H9 (cell line): ENCODE data around the gene SRRM3. TPM values are rescaled to one million over a fixed set of nuclear protein-coding genes. Genes with fewer than 3 reads are reported as not detected.

Experiments used
- DNase-seq: peaks from one replicate; pipeline ENCODE4 v3.0.0-alpha.2; 2017
- H2AFZ ChIP-seq: one replicate; pipeline ENCODE4 v1.6.1; 2013; ENCODE audit warnings: mild to moderate bottlenecking, low read length, control low read depth, moderate library complexity
- H2AK5ac ChIP-seq: 2 replicates; pipeline ENCODE4 v1.6.1; 2013; ENCODE audit warnings: low read length, control low read depth, mixed read lengths; ENCODE audit not compliant: insufficient read length
- H2BK120ac ChIP-seq: one replicate; pipeline ENCODE4 v1.6.1; 2013; ENCODE audit warnings: low read depth, mild to moderate bottlenecking, low read length, control low read depth, inconsistent platforms; ENCODE audit not compliant: poor library complexity, severe bottlenecking
- H2BK12ac ChIP-seq: 2 replicates; pipeline ENCODE4 v1.6.1; 2013; ENCODE audit warnings: low read length, control low read depth, mixed read lengths, low read depth; ENCODE audit not compliant: insufficient read length
- H2BK15ac ChIP-seq: 2 replicates; pipeline ENCODE4 v1.6.1; 2013; ENCODE audit warnings: low read depth, low read length, control low read depth
- H2BK20ac ChIP-seq: one replicate; pipeline ENCODE4 v1.6.1; 2013; ENCODE audit warnings: low read depth, mild to moderate bottlenecking, low read length, control low read depth, inconsistent platforms; ENCODE audit not compliant: poor library complexity, severe bottlenecking
- H2BK5ac ChIP-seq: 2 replicates; pipeline ENCODE4 v1.6.1; 2013; ENCODE audit warnings: low read length, control low read depth, mixed read lengths; ENCODE audit not compliant: insufficient read length
- H3K14ac ChIP-seq: 2 replicates; pipeline ENCODE4 v1.6.1; 2013; ENCODE audit warnings: low read length, control low read depth; ENCODE audit not compliant: insufficient read depth
- H3K18ac ChIP-seq: 2 replicates; pipeline ENCODE4 v1.6.1; 2013; ENCODE audit warnings: low read depth, mild to moderate bottlenecking, mixed read lengths, low read length, control low read depth; ENCODE audit not compliant: insufficient read length
- H3K23ac ChIP-seq: 2 replicates; pipeline ENCODE4 v1.6.1; 2013; ENCODE audit warnings: low read length, control low read depth, mixed read lengths, low read depth; ENCODE audit not compliant: insufficient read length
- H3K23me2 ChIP-seq: 2 replicates; pipeline ENCODE4 v1.6.1; 2013; ENCODE audit warnings: low read depth, mild to moderate bottlenecking, mixed read lengths, low read length, control low read depth; ENCODE audit not compliant: insufficient read length, poor library complexity, severe bottlenecking
- H3K27ac ChIP-seq: 2 replicates; pipeline ENCODE4 v1.5.1; 2013; ENCODE audit warnings: low read length, control low read depth, mixed read lengths, low read depth; ENCODE audit not compliant: insufficient read length
- H3K27me3 ChIP-seq: 2 replicates; pipeline ENCODE4 v1.6.1; 2013; ENCODE audit warnings: low read length, control low read depth, inconsistent platforms; ENCODE audit not compliant: insufficient read depth
- H3K4ac ChIP-seq: 2 replicates; pipeline ENCODE4 v1.6.1; 2013; ENCODE audit warnings: low read depth, mild to moderate bottlenecking, control low read depth, inconsistent platforms, low read length, moderate library complexity
- H3K4me1 ChIP-seq: 2 replicates; pipeline ENCODE4 v1.6.1; 2013; ENCODE audit warnings: low read length, control low read depth, inconsistent platforms; ENCODE audit not compliant: insufficient read depth
- H3K4me2 ChIP-seq: 2 replicates; pipeline ENCODE4 v1.6.1; 2013; ENCODE audit warnings: low read length, control low read depth, mixed read lengths; ENCODE audit not compliant: insufficient read length, insufficient read depth
- H3K56ac ChIP-seq: 2 replicates; pipeline ENCODE4 v1.6.1; 2013; ENCODE audit warnings: low read depth, mild to moderate bottlenecking, mixed read lengths, low read length, control low read depth; ENCODE audit not compliant: insufficient read length
- H3K79me1 ChIP-seq: 2 replicates; pipeline ENCODE4 v1.6.1; 2013; ENCODE audit warnings: low read depth, mild to moderate bottlenecking, moderate library complexity, low read length, control low read depth, inconsistent platforms; ENCODE audit not compliant: insufficient read depth, poor library complexity, severe bottlenecking
- H3K79me2 ChIP-seq: 2 replicates; pipeline ENCODE4 v1.6.1; 2013; ENCODE audit warnings: low read length, control low read depth, inconsistent platforms; ENCODE audit not compliant: insufficient read depth
- H3K9ac ChIP-seq: 2 replicates; pipeline ENCODE4 v1.6.1; 2013; ENCODE audit warnings: low read length, control low read depth, mixed read lengths; ENCODE audit not compliant: insufficient read length; ENCODE audit errors: extremely low read depth
- H3K9me3 ChIP-seq: one replicate; pipeline ENCODE4 v1.6.1; 2013; ENCODE audit warnings: low read depth, low read length, inconsistent platforms; ENCODE audit not compliant: control insufficient read depth
- H3T11ph ChIP-seq: one replicate; pipeline ENCODE4 v1.6.1; 2013; ENCODE audit warnings: mild to moderate bottlenecking, low read length, control low read depth, inconsistent platforms
- H4K20me1 ChIP-seq: one replicate; pipeline ENCODE4 v1.6.1; 2013; ENCODE audit not compliant: control insufficient read depth, insufficient read length, insufficient read depth
- H4K5ac ChIP-seq: 2 replicates; pipeline ENCODE4 v1.6.1; 2013; ENCODE audit warnings: low read depth, mild to moderate bottlenecking, mixed read lengths, low read length, control low read depth; ENCODE audit not compliant: insufficient read length
- H4K8ac ChIP-seq: replicated peaks from 2 replicates; pipeline ENCODE4 v1.6.1; 2013; ENCODE audit warnings: low read length, control low read depth, mixed read lengths, low read depth; ENCODE audit not compliant: insufficient read length
- H4K91ac ChIP-seq: 2 replicates; pipeline ENCODE4 v1.6.1; 2013; ENCODE audit warnings: low read depth, mild to moderate bottlenecking, moderate library complexity, mixed read lengths, low read length, control low read depth; ENCODE audit not compliant: insufficient read length
- H3K27ac Mint-ChIP-seq, 3 experiments: 2 replicates in 2 of 3; 3 replicates in 1 of 3; pipeline ENCODE4 v1.8.0; 2020 to 2021; ENCODE audit warnings: mixed read lengths in 3 of 3, mild to moderate bottlenecking in 1 of 3, moderate library complexity in 1 of 3
- H3K27me3 Mint-ChIP-seq: 2 replicates; pipeline ENCODE4 v1.8.0; 2021; ENCODE audit warnings: low read depth, mild to moderate bottlenecking, moderate library complexity, mixed read lengths
- H3K36me3 Mint-ChIP-seq, 3 experiments: 2 replicates in 2 of 3; 3 replicates in 1 of 3; pipeline ENCODE4 v1.8.0; 2020 to 2021; ENCODE audit warnings: low read depth in 3 of 3, mixed read lengths in 3 of 3; ENCODE audit not compliant: insufficient read depth in 1 of 3
- H3K4me1 Mint-ChIP-seq, 2 experiments: 2 replicates each; pipeline ENCODE4 v1.8.0; 2020; ENCODE audit warnings: mixed read lengths in 2 of 2
- H3K4me3 Mint-ChIP-seq, 2 experiments: 2 replicates in 1 of 2; 3 replicates in 1 of 2; pipeline ENCODE4 v1.8.0; 2020 to 2021; ENCODE audit warnings: mild to moderate bottlenecking in 2 of 2, mixed read lengths in 2 of 2, moderate library complexity in 1 of 2
- H3K9me3 Mint-ChIP-seq, 2 experiments: 2 replicates in 1 of 2; 3 replicates in 1 of 2; pipeline ENCODE4 v1.8.0; 2020; ENCODE audit warnings: mild to moderate bottlenecking in 2 of 2, mixed read lengths in 2 of 2, moderate library complexity in 1 of 2
- WGBS: extraction: QIAGEN DNeasy Blood & Tissue Kit; methylation state at CpG from one replicate; pipeline ENCODE4 v1.1.7; 2013; ENCODE audit warnings: missing lambda C conversion rate, low lambda C conversion rate, mixed read lengths; ENCODE audit not compliant: insufficient read length; ENCODE audit errors: extremely low coverage; 5-methylcytosine and 5-hydroxymethylcytosine counted together
- total RNA-seq: library from RNA; stranded (reverse); gene quantifications from 2 replicates; pipeline ENCODE4 v1.2.1, GENCODE V29; 2021
- TF ChIP-seq, protein P1 (sequence below): fragments of 200-600 bp; sonication (generic); conservative IDR thresholded peaks from 3 replicates; pipeline ENCODE4 v1.8.0; 2021; ENCODE audit warnings: antibody characterized with exemption, mild to moderate bottlenecking

Gene SRRM3
- total RNA-seq, 1 experiment from 2014 or later, result 11.0 TPM

DNA sequence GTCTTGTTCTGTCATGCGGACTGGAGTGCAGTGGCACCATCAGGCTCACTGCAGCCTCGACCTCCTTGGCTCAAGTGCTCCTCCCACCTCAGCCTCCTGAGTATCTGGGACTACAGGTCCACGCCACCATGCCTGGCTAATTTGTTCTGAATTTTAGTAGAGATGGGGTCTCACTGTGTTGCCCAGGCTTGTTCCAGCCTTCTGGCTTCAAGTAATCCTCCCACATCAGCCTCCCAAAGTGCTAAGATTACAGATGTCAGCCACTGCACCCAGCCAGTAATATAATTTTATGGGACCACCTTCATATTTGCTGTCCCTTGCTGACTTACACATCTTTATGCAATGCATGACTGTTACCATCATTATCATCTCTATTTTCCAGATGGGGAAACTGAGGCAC, 99.3 kb downstream of the SRRM3 start:
- Histone ChIP-seq H4K5ac (no peak overlapping the region), H3K79me2 (no peaks in the 10 kb centered on the region), H2AFZ (no peak overlapping the region), H2BK15ac (no peak overlapping the region), H3K18ac (no peak overlapping the region), H2BK20ac (no peak overlapping the region), H3K27ac (no peak overlapping the region), H3K27me3 (no peaks in the 10 kb centered on the region), H4K91ac (no peak overlapping the region), H2BK120ac (no peak overlapping the region), H2BK5ac (no peak overlapping the region), H3K23ac (no peak overlapping the region), H3K4me2 (no peak overlapping the region), H3K4me1 (no peaks in the 10 kb centered on the region), H3K23me2 (no peaks in the 10 kb centered on the region), H3K14ac (no peak overlapping the region), H3K56ac (no peak overlapping the region), H3K9ac (no peak overlapping the region), H2BK12ac (no peak overlapping the region), H2AK5ac (no peak overlapping the region), H3K79me1 (no peaks in the 10 kb centered on the region), H3K4ac (no peak overlapping the region), H3K9me3 (no peaks in the 10 kb centered on the region), H3T11ph (no peak overlapping the region), H4K20me1 (no peaks in the 10 kb centered on the region), H4K8ac (no peak overlapping the region)
- TF ChIP-seq, protein P1, sequence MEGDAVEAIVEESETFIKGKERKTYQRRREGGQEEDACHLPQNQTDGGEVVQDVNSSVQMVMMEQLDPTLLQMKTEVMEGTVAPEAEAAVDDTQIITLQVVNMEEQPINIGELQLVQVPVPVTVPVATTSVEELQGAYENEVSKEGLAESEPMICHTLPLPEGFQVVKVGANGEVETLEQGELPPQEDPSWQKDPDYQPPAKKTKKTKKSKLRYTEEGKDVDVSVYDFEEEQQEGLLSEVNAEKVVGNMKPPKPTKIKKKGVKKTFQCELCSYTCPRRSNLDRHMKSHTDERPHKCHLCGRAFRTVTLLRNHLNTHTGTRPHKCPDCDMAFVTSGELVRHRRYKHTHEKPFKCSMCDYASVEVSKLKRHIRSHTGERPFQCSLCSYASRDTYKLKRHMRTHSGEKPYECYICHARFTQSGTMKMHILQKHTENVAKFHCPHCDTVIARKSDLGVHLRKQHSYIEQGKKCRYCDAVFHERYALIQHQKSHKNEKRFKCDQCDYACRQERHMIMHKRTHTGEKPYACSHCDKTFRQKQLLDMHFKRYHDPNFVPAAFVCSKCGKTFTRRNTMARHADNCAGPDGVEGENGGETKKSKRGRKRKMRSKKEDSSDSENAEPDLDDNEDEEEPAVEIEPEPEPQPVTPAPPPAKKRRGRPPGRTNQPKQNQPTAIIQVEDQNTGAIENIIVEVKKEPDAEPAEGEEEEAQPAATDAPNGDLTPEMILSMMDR, result no peak
- no peak for DNase-seq
- H3K27ac Mint-ChIP-seq, result no peak overlapping the region
- no peak overlapping the region for H3K4me3 Mint-ChIP-seq
- no CpG with 5 or more reads among the region's 3 CpGs for WGBS
- H3K9me3 Mint-ChIP-seq, result peaks cover 0 to 3% of the 10 kb centered on the region in 2 experiments; a peak in 2 of 5 replicates
- H3K4me1 Mint-ChIP-seq, result peaks cover 6 to 24% of the 10 kb centered on the region in 2 experiments; a peak in 3 of 4 replicates
- peaks cover 26% of the 10 kb centered on the region for H3K27me3 Mint-ChIP-seq
- peaks cover 5 to 12% (median 9%) of the 10 kb centered on the region in 3 experiments; a peak in 5 of 7 replicates for H3K36me3 Mint-ChIP-seq
